Choroid plexus epithelial cell (primary cell): ENCODE data around the gene NEK6.
A peak's percentile ranks its signal among the peaks of the same experiment; 100 is the strongest.

ENCODE experiments used
- DNase-seq: peaks from one replicate; pipeline ENCODE4 v3.0.0-alpha.2; 2010; ENCODE audit warnings: low read depth
- H3K4me3 ChIP-seq: 2 replicates; pipeline ENCODE4 v1.5.1; 2011; ENCODE audit warnings: low read depth, mild to moderate bottlenecking, control low read depth, low read length, moderate library complexity
- TF ChIP-seq, protein P1 (sequence below): conservative IDR thresholded peaks from 2 replicates; pipeline ENCODE4 v1.5.1; 2011; ENCODE audit warnings: low read depth, mild to moderate bottlenecking, control low read depth, inconsistent platforms, low read length, moderate library complexity

NEK6 gene

DNA sequence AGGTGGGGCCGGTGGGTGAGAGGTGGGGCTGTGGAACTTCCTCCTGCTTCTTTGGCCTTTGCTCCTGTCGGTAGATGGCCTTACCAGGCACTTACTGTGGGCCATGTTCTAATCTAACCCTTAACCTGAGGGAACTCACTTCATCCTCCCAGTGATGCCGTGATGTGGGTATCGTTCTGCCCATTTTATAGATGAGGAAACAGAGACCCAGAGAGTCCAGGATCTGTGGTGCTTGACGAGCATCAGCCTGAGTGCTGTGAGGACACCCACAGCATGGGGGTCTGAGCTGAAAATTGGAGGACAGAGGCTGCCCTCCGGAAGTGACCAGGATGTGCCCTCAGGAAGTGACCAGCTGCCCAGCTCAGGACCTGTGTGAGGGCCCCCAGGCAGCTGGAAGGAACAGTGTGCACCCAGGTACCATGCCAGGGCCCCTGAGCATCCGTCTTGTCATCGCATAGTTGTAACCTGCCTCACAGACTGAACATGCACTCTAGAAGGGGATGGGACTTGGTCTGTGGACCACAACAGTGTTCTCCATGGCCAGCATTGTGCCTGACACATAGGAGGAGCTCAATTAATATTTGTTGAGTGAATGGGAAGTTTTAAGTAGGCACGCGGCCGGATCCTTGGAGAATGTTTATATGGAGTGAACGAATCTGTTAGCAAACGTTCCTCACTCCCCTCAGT, 8.5 kb downstream of the NEK6 start:
- H3K4me3 ChIP-seq: no peak overlapping the region
- DNase-seq: no peak
- TF ChIP-seq, protein P1, sequence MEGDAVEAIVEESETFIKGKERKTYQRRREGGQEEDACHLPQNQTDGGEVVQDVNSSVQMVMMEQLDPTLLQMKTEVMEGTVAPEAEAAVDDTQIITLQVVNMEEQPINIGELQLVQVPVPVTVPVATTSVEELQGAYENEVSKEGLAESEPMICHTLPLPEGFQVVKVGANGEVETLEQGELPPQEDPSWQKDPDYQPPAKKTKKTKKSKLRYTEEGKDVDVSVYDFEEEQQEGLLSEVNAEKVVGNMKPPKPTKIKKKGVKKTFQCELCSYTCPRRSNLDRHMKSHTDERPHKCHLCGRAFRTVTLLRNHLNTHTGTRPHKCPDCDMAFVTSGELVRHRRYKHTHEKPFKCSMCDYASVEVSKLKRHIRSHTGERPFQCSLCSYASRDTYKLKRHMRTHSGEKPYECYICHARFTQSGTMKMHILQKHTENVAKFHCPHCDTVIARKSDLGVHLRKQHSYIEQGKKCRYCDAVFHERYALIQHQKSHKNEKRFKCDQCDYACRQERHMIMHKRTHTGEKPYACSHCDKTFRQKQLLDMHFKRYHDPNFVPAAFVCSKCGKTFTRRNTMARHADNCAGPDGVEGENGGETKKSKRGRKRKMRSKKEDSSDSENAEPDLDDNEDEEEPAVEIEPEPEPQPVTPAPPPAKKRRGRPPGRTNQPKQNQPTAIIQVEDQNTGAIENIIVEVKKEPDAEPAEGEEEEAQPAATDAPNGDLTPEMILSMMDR: no peak

DNA sequence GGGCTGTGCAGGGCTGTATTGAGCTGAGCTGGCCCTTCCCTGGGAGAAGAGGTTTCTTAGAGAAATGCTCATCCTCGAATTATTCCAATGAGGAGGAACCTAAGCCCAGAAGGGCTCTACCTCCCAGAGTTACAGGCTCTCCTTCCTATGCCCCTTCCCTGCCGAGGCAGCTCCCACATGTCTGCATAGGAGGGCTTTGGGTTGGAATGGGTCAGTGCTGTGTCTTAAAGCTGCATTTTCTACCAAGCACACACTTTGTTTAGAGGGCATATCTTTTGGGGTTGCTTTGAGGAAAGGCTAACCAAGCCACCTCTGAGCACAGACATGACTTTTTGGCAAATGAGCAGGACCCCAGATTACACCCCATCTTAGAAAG, 9.1 kb downstream of the NEK6 start:
- H3K4me3 ChIP-seq: no peak overlapping the region

DNA sequence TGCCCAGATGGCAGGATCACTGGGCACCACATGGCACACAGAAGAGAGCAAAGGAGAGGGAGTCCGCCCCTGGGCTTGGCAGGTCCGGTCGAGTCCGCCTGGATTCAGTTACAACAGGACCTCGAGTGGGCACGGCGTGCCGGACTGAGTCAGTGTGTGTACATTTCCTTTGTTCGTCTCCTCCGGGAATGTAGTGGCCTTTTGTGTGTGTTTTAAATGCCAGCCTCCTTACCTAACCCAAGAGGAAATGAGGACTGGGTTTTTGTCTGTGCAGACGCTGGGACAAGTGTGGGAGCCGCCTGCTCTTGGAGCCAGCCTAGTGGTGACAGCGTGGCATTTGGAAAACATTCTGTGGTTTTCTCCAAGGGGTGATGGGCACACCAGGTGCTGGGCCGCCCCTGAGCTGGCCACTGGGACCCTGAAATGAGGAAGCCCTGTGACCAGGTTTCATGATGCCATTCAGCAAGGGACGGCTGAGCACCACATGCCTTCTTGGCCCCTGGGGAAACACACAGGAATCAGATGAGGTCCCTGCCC, 9.6 kb downstream of the NEK6 start:
- peak; percentile 57 for DNase-seq
- H3K4me3 ChIP-seq: no peak overlapping the region

More for the DNA sequence above, 9.1 kb downstream of the NEK6 start:
- DNase-seq: no peak
- TF ChIP-seq, protein P1: no peak

DNA sequence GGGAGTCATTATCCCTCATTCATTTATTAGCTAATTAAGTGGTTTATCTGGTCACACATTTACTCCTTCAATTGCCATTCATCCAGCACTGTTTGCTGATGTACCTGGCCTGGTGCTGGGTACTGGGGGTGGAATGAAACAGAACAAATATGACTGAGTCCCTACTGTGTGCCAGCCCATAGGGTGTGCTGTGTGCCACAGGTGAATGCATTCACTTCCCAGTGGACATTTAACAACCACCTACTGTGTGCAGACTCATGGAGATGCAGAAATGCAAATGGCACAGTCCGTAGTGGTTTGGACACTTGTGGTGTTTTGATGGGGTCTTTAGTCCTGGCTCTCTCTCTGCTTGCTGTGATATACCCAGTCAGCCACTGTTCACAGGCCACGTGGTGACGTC, 10.5 kb downstream of the NEK6 start:
- no peak for DNase-seq
- TF ChIP-seq, protein P1: no peak
- no peak overlapping the region for H3K4me3 ChIP-seq

More for the DNA sequence above, 9.6 kb downstream of the NEK6 start:
- TF ChIP-seq, protein P1: no peak

DNA sequence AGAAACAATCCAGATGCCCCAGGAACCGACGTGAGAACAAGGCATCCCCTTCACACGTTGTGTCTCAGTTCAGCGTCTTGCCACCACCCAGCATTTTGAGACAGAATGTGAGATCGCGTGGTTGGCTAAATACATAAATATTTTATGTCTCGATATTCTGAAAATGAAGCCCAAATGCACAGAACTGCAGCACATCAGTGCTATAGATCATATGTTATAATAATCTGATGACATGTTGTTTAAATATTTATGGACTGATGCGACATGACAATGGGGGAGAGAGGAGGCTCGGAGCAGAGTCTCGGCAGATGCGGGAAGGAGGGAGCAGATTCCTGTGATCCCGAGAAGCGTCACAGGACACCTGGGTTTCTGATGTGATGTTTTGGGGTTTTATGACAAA, 10.9 kb downstream of the NEK6 start:
- TF ChIP-seq, protein P1: no peak
- H3K4me3 ChIP-seq: no peak overlapping the region
- DNase-seq: no peak

DNA sequence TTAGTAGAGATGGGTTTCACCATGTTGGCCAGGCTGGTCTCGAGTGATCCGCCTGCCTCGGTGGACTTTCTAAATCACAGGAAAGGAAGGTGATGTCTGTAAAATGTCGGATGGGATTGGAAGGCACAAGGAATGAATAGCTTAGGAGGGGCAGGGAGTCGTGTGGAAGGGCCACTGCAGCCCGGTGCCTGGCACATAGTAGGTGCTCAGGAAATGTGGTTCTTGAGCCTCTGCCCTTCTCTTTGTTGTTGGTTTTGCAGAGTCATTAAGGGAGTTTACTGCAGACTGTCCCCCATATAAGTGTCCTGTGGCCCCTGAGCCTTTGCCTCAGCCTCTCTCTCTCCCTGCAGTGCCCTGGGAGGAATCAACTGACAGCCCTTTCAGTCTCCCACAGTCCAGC, 11.8 kb downstream of the NEK6 start:
- H3K4me3 ChIP-seq: no peak overlapping the region
- TF ChIP-seq, protein P1: no peak
- DNase-seq: no peak
